ENCODE data around the gene SMAD7. TPM values are rescaled to one million over a fixed set of nuclear protein-coding genes. Genes with fewer than 3 reads are reported as not detected.
A peak's percentile ranks its signal among the peaks of the same experiment; 100 is the strongest.

Gene SMAD7
- total RNA-seq, 4 donors from 2014 or later = 40.1 to 69.3 (median 59.2) TPM

DNA sequence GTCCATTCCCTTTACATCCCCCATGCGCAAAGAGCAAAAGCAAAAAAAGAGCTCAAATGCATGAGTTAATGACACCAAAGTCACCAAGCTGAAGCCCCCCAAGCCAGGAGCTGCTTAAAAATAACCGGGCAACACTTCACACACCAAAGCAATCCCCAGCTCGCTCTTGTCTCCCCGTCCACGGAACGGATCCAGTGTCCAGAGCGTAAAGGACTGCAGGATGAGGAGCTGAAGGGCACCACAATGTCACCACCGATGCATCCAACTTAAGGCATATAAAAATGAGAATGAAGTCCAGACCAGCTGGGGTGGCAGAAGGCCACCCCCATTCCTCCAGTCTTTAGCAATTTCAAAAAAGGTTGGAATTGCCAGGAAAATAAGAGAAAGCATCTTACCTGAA, 8.7 kb downstream of the SMAD7 start:
- peaks cover 98% of the 10 kb centered on the region in 2 donors for H3K4me1 ChIP-seq
- no peak overlapping the region for H3K4me3 ChIP-seq (replicated peaks in 1 of 3)
- TF ChIP-seq POLR2A (IDR thresholded peaks at IDR 0.05) = no peak

GRCh38 chr18:48941672-48942071, 9.1 kb downstream of the SMAD7 start:
- intact Hi-C loops (cut with DNase I) = no loop called here
- H3K9me3 ChIP-seq = no peaks in the 10 kb centered on the region
- peak overlapping the region in 2 of 3 donors; percentile 79 to 95 for H3K27ac ChIP-seq
- no peak overlapping the region for H3K4me3 ChIP-seq (replicated peaks in 1 of 3)
- WGBS, 2 donors = 68 to 71% methylated on average over 7 of the region's 7 CpGs
- no peak for DNase-seq
- TF ChIP-seq POLR2A (IDR thresholded peaks at IDR 0.05) = no peak
- TF ChIP-seq, protein P1, sequence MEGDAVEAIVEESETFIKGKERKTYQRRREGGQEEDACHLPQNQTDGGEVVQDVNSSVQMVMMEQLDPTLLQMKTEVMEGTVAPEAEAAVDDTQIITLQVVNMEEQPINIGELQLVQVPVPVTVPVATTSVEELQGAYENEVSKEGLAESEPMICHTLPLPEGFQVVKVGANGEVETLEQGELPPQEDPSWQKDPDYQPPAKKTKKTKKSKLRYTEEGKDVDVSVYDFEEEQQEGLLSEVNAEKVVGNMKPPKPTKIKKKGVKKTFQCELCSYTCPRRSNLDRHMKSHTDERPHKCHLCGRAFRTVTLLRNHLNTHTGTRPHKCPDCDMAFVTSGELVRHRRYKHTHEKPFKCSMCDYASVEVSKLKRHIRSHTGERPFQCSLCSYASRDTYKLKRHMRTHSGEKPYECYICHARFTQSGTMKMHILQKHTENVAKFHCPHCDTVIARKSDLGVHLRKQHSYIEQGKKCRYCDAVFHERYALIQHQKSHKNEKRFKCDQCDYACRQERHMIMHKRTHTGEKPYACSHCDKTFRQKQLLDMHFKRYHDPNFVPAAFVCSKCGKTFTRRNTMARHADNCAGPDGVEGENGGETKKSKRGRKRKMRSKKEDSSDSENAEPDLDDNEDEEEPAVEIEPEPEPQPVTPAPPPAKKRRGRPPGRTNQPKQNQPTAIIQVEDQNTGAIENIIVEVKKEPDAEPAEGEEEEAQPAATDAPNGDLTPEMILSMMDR (IDR thresholded peaks at IDR 0.05) = no peak
- peaks cover 95 to 100% of the 10 kb centered on the region in 2 donors for H3K4me1 ChIP-seq
- no peaks in the 10 kb centered on the region for H3K27me3 ChIP-seq
- peaks cover 5 to 10% of the 10 kb centered on the region in 2 donors for H3K36me3 ChIP-seq

More for the DNA sequence above, 8.7 kb downstream of the SMAD7 start:
- Histone ChIP-seq H3K27ac (peak overlapping the region in 2 of 3 donors; percentile 79 to 95), H3K36me3 (peaks cover 5 to 10% of the 10 kb centered on the region in 2 donors), H3K27me3 (no peaks in the 10 kb centered on the region), H3K9me3 (no peaks in the 10 kb centered on the region)
- intact Hi-C loops (cut with DNase I) = no loop called here
- DNase-seq = no peak
- 69 to 74% methylated on average over 8 of the region's 8 CpGs for WGBS, 2 donors

DNA sequence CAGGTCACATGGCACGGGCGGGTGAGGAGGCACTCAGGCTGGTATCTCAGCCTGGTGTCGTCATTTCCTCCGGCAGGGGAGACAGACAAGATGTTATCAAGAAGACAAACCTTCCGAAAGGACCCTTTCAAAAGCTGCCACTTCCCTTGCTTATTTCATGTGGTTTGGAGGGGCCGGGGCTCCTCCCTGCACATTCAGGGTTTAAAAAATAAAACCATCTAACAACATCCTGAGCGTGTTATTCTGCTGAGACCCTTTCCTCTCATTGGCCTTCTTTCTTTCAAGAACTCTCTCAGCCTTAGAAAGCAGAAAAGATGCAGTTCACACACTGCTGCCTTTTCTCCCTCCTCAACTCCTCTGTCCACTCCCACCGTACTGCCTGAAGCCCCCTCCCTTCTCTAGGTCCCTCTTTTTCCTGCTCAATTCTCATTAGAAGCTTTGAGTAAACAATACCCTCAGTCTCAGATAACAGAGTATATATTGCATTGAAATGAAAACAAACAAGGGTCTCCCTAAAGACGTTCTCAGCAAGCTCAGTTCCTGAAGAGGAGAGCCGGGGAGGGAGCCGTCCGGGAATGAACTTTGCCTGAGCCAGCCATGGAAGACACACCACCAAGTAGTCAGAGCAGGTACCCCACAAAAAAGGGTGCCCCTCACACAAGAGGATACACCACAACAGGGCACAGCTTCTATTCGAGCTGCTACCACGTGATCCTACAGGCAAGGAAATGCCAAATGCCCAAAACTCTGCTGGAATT, 9.7 kb downstream of the SMAD7 start:
- DNase-seq = no peak
- Histone ChIP-seq H3K4me1 (peaks cover 95 to 100% of the 10 kb centered on the region in 2 donors), H3K36me3 (peaks cover 5 to 10% of the 10 kb centered on the region in 2 donors), H3K27ac (peak overlapping the region; percentile 14 to 95 (median 79)), H3K4me3 (replicated peaks in 1 of 3) (no peak overlapping the region), H3K27me3 (no peaks in the 10 kb centered on the region), H3K9me3 (no peaks in the 10 kb centered on the region)
- intact Hi-C loops (cut with DNase I) = no loop called here
- no peak for TF ChIP-seq POLR2A (IDR thresholded peaks at IDR 0.05)
- TF ChIP-seq, protein P1 (IDR thresholded peaks at IDR 0.05) = no peak
- WGBS, 2 donors = 59 to 62% methylated on average over 14 of the region's 14 CpGs

GRCh38 chr18:48939205-48940097, 11.3 kb downstream of the SMAD7 start:
- peak overlapping the region; percentile 59 to 95 (median 79) for H3K27ac ChIP-seq
- intact Hi-C loops (cut with DNase I) = no loop called here
- TF ChIP-seq, protein P1 (IDR thresholded peaks at IDR 0.05) = no peak
- TF ChIP-seq POLR2A (IDR thresholded peaks at IDR 0.05) = no peak
- H3K36me3 ChIP-seq = peaks cover 5 to 10% of the 10 kb centered on the region in 2 donors
- peak; percentile 42 to 43 for DNase-seq
- H3K9me3 ChIP-seq = no peaks in the 10 kb centered on the region
- H3K27me3 ChIP-seq = no peaks in the 10 kb centered on the region
- 13 to 18% methylated on average over 10 to 15 of the region's 16 CpGs for WGBS, 2 donors
- H3K4me3 ChIP-seq (replicated peaks in 1 of 3) = no peak overlapping the region
- H3K4me1 ChIP-seq = peaks cover 89 to 100% of the 10 kb centered on the region in 2 donors

DNA sequence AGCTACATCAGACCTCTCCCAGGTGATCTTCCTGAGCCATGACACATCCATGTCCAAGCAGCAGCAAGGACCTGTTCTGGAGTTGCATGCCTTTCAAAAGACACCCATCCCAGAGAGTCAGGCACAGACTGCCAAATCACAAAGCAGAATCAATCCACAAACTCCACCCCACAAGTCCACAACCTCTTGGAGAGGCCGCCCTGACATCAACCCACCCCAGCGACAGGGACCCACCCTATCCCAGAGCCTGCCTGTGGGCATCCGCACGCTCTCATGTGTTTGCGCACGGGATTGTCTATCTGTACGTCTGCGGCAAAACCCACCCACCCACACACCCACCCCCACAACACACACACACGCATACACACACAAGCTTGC, 11.9 kb downstream of the SMAD7 start:
- intact Hi-C loops (cut with DNase I) = no loop called here
- no peaks in the 10 kb centered on the region for H3K27me3 ChIP-seq
- TF ChIP-seq POLR2A (IDR thresholded peaks at IDR 0.05) = no peak
- TF ChIP-seq, protein P1 (IDR thresholded peaks at IDR 0.05) = no peak
- H3K27ac ChIP-seq = peak overlapping the region in 2 of 3 donors; percentile 79 to 95
- H3K4me1 ChIP-seq = peaks cover 89 to 100% of the 10 kb centered on the region in 2 donors
- WGBS, 2 donors = 51 to 90% methylated on average over 8 to 9 of the region's 9 CpGs
- H3K9me3 ChIP-seq = no peaks in the 10 kb centered on the region
- no peak for DNase-seq
- H3K36me3 ChIP-seq = peaks cover 5 to 10% of the 10 kb centered on the region in 2 donors
- no peak overlapping the region for H3K4me3 ChIP-seq (replicated peaks in 1 of 3)

All from thyroid gland (tissue), 4 donors.